ENCODE measurements around the gene PDZRN3. TPM values are rescaled to one million over a fixed set of nuclear protein-coding genes. Genes with fewer than 3 reads are reported as not detected.

The PDZRN3 gene
- total RNA-seq, 1 donor from 2014 or later, result 28.7 TPM

GRCh38 chr3:73586628-73587027 lies 38.1 kb downstream of the PDZRN3 start:
- H3K27me3 Mint-ChIP-seq, result no peaks in the 10 kb centered on the region
- H3K27ac Mint-ChIP-seq, result no peak overlapping the region
- peaks cover 4% of the 10 kb centered on the region for H3K9me3 Mint-ChIP-seq (ENCODE audit: low read depth)
- peaks cover 10% of the 10 kb centered on the region for H3K36me3 Mint-ChIP-seq (ENCODE audit: insufficient read depth)
- no peak for DNase-seq (ENCODE audit: low spot score, unreplicated experiment)
- no peak overlapping the region for H3K4me3 Mint-ChIP-seq (ENCODE audit: low read depth)
- peaks cover 7% of the 10 kb centered on the region for H3K4me1 Mint-ChIP-seq (ENCODE audit: low read depth)
- no peak for TF ChIP-seq CTCF (IDR thresholded peaks at IDR 0.05; ENCODE audit: unreplicated experiment)

- no peak for DNase-seq (ENCODE audit: low spot score, unreplicated experiment)
- Mint-ChIP-seq H3K4me1 (ENCODE audit: low read depth) (peaks cover 7% of the 10 kb centered on the region), H3K36me3 (ENCODE audit: insufficient read depth) (peaks cover 10% of the 10 kb centered on the region), H3K4me3 (ENCODE audit: low read depth) (no peak overlapping the region), H3K27me3 (no peaks in the 10 kb centered on the region), H3K9me3 (ENCODE audit: low read depth) (peaks cover 4% of the 10 kb centered on the region), H3K27ac (no peak overlapping the region)
- TF ChIP-seq CTCF (IDR thresholded peaks at IDR 0.05; ENCODE audit: unreplicated experiment), result no peak
Measured at GRCh38 chr3:73586190-73586589, 38.6 kb downstream of the PDZRN3 start.

GRCh38 chr3:73584873-73585272 lies 39.9 kb downstream of the PDZRN3 start:
- Mint-ChIP-seq H3K27me3 (no peaks in the 10 kb centered on the region), H3K4me1 (ENCODE audit: low read depth) (peaks cover 7% of the 10 kb centered on the region), H3K27ac (no peak overlapping the region), H3K36me3 (ENCODE audit: insufficient read depth) (peaks cover 8% of the 10 kb centered on the region), H3K4me3 (ENCODE audit: low read depth) (no peak overlapping the region), H3K9me3 (ENCODE audit: low read depth) (peaks cover 4% of the 10 kb centered on the region)
- no peak for DNase-seq (ENCODE audit: low spot score, unreplicated experiment)
- TF ChIP-seq CTCF (IDR thresholded peaks at IDR 0.05; ENCODE audit: unreplicated experiment), result no peak

- Mint-ChIP-seq H3K9me3 (ENCODE audit: low read depth) (no peaks in the 10 kb centered on the region), H3K27ac (no peak overlapping the region), H3K4me1 (ENCODE audit: low read depth) (peaks cover 5% of the 10 kb centered on the region), H3K36me3 (ENCODE audit: insufficient read depth) (peaks cover 6% of the 10 kb centered on the region), H3K27me3 (peaks cover 2% of the 10 kb centered on the region), H3K4me3 (ENCODE audit: low read depth) (no peak overlapping the region)
- TF ChIP-seq CTCF (IDR thresholded peaks at IDR 0.05; ENCODE audit: unreplicated experiment), result no peak
- no peak for DNase-seq (ENCODE audit: low spot score, unreplicated experiment)
Measured at GRCh38 chr3:73582535-73582934, 42.2 kb downstream of the PDZRN3 start.

GRCh38 chr3:73581134-73581846 lies 43.5 kb downstream of the PDZRN3 start:
- no peaks in the 10 kb centered on the region for H3K9me3 Mint-ChIP-seq (ENCODE audit: low read depth)
- peaks cover 7% of the 10 kb centered on the region for H3K4me1 Mint-ChIP-seq (ENCODE audit: low read depth)
- no peak for DNase-seq (ENCODE audit: low spot score, unreplicated experiment)
- TF ChIP-seq CTCF (IDR thresholded peaks at IDR 0.05; ENCODE audit: unreplicated experiment), result no peak
- peaks cover 5% of the 10 kb centered on the region for H3K36me3 Mint-ChIP-seq (ENCODE audit: insufficient read depth)
- peaks cover 2% of the 10 kb centered on the region for H3K27me3 Mint-ChIP-seq
- H3K27ac Mint-ChIP-seq, result no peak overlapping the region
- no peak overlapping the region for H3K4me3 Mint-ChIP-seq (ENCODE audit: low read depth)

Data from progenitor cell of endocrine pancreas (in vitro differentiated cells).